Stromal cell of bone marrow (primary cell): Measurements from ENCODE around the gene KREMEN1.

ENCODE experiments used
- DNase-seq: peaks from one replicate; pipeline ENCODE4 v3.0.0-alpha.2; 2012; ENCODE audit warnings: low read depth

KREMEN1 gene

DNA sequence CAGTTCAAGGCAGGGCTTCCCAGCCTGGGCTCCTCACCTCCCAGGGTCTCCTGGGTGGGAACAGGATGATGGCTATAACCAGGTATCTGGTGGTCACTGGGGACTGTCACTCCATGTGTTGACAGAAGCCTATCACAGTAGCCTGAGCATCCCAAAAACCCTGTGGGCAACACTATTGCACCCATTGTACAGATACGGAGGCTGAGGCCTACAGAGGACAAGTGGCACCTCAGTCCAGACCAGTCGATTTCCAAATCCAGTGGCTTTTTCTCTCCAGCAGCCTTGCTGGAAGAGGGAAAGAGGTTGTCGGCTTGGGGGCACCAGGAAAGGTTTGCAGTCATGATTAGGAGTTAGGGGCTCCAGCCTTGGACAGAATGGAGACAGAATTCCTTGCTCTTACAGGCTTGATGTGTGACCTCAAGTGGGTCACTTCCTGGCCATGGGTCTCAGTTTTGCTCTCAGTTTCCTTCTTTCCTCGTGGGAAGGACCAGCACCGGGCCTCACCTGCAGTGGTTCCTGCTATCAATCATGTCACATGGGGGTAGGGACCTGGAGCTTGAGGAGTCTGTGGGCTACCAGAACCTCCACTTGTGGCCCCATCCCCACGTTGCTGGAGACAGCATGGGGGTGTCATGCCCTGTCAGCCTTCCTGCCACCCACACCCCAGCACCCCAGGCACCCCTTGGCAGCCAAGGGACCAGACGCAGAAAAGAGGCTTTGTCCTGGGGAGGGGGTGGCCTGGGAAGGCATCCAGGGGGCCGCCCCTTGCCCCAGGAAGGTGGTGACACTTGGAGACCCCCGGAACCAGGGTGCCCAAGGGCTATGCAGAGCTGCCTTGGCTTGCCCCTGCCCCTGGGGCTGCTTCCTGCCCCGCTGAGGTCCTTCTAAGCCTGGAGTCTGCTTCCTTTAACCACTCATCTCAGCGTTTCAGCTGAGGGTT is 135.0 kb downstream of the KREMEN1 start:
- DNase-seq: no peak

DNA sequence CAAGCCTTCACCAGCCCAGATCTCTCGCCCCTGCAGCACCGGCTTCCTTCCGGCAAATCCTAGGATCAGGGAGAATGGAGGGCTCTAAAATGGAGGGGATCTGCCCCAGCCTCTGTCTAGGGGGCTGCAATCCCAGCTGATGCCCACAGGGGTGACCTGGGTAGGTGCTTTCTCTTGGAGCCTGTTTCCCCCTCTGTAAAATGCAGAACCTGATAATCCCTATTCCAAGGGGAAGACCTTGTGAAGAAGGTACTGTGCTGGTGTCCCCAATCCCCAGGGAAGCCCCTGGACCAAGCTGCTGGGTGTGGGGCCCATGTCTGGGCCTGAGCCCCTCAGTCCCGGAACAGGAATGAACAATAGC is 135.6 kb downstream of the KREMEN1 start:
- no peak for DNase-seq

- no peak for DNase-seq
These were observed 136.2 kb downstream of the KREMEN1 start for GRCh38 chr22:29208879-29209623.

- no peak for DNase-seq
These were observed 136.7 kb downstream of the KREMEN1 start for GRCh38 chr22:29209624-29209929.

GRCh38 chr22:29211066-29211465 is 138.2 kb downstream of the KREMEN1 start:
- no peak for DNase-seq

- DNase-seq: no peak
These were observed 138.6 kb downstream of the KREMEN1 start for GRCh38 chr22:29211466-29211865.

- DNase-seq: no peak
These were observed 139.9 kb downstream of the KREMEN1 start for GRCh38 chr22:29212743-29213142.

DNA sequence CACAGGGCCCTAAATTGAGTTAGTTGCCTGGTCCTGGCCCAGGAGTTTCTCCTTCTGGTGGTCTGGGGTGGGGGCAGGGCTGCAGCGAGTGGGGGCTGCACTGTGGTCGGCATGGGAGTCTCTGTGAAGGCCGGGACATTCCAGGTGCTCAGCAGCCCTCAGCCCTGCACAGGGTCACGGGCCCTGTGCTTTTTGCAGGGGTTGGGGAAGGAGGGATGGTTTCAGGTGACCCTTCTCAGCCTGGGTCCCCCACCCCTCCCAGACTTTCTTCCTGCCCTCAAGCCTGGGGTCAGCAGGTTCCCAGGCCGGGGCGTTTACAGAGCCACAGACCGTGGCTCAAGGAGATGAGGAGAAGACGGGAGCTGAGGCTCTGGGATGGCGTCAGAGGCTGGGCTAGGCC is 140.7 kb downstream of the KREMEN1 start:
- no peak for DNase-seq

GRCh38 chr22:29214232-29214631 is 141.4 kb downstream of the KREMEN1 start:
- no peak for DNase-seq

DNA sequence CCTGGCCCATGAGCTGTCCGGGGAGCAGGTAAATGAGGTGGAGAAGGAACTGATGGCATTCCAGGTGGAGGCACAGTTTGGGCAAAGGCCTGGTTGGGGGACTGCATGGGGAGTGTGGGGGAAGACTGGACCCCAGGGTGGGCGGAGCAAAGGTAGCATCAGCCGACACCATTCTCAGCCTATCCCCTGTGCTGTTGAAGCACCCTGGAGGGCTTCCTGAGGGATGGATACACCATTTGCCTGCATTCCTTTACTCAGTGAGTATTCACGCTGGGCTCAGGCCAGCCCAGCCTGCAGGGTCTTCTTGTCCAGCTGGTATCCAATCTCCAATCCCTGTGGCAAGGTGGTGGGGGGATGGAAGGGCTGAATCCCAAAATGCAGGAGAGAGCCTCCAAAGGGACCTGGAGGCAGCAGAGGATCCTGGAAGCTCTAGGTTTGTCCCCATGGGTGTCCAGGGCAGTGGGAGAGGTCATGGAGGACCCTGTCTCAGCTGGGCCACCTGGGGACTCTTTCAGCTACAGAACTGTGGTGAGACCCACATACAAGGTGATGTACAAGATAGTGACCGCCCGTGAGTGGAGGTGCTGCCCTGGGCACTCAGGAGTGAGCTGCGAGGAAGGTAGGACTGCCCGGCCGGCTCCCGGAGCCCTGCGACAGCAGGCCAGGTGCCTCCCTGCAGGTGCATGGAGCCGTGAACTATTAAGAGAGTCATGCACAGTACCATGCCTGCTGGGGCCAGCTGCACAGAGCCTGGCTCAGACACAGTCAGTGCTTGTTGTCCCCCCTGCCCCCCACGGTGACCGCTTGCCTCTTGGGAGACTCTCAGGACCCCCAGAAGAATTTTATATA is 142.4 kb downstream of the KREMEN1 start:
- DNase-seq: no peak

DNA sequence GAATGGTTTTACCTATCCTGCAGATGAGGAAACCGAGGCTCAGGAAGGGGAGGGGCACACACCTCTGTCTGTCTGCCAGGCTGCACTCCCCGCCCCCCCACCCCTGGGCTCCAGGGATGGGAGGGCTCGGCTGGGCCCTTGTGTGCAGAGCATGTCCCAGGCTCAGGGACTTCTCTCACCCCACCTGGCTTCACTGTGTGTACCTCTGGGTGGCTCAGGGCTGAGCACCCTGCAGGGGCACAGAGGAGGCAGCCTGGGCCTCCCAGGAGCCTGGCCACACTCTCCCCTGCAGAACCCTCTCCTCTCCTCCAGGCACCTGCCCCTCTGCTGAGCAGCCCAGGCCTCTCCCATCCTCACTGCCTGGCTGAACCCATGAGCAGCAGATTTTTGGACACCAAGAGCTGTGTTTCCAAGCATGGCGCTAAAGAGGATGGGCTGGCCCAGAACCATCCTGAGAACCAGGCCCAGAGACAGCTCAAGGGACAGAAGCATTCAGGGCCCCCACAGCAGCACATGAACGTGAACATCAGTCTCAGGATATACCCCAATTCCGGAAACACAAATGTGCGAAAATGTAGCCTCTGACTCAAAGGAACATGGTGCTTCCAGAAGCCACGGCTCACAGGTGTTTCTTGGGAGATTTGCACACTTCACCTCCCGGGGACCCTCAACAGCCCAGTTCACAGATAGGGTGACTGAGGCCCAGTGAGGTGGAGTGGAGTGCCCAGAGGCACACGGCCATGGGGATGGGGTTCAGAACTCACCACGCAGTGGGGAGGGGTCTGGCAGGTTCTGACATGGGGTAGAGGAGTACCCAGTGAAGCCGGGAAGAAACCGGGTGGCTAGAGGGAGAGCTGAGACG is 143.4 kb downstream of the KREMEN1 start:
- DNase-seq: no peak

GRCh38 chr22:29216873-29217666 is 144.2 kb downstream of the KREMEN1 start:
- DNase-seq: no peak
